D721Med (cell line): ENCODE data around the gene PADI3.
A peak's percentile ranks its signal among the peaks of the same experiment; 100 is the strongest.

ENCODE experiments used
- DNase-seq: peaks from one replicate; pipeline ENCODE4 v3.0.0; 2011; ENCODE audit warnings: low spot score; ENCODE audit not compliant: insufficient read length
- FAIRE-seq: peaks from 2 replicates; lab custom pipeline; 2011; peaks lifted over from hg19 to GRCh38; lab: Jason Lieb, UNC
- TF ChIP-seq, protein P1 (sequence below): IDR thresholded peaks from 2 replicates; pipeline ENCODE4 v1.5.1; 2012; ENCODE audit warnings: mild to moderate bottlenecking, control low read depth; ENCODE audit not compliant: insufficient read depth; ENCODE audit errors: missing control alignments

Gene PADI3

GRCh38 chr1:17272066-17272465 is 23.2 kb downstream of the PADI3 start:
- DNase-seq (no peak), FAIRE-seq (no peak)
- TF ChIP-seq, protein P1, sequence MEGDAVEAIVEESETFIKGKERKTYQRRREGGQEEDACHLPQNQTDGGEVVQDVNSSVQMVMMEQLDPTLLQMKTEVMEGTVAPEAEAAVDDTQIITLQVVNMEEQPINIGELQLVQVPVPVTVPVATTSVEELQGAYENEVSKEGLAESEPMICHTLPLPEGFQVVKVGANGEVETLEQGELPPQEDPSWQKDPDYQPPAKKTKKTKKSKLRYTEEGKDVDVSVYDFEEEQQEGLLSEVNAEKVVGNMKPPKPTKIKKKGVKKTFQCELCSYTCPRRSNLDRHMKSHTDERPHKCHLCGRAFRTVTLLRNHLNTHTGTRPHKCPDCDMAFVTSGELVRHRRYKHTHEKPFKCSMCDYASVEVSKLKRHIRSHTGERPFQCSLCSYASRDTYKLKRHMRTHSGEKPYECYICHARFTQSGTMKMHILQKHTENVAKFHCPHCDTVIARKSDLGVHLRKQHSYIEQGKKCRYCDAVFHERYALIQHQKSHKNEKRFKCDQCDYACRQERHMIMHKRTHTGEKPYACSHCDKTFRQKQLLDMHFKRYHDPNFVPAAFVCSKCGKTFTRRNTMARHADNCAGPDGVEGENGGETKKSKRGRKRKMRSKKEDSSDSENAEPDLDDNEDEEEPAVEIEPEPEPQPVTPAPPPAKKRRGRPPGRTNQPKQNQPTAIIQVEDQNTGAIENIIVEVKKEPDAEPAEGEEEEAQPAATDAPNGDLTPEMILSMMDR, result no peak

DNA sequence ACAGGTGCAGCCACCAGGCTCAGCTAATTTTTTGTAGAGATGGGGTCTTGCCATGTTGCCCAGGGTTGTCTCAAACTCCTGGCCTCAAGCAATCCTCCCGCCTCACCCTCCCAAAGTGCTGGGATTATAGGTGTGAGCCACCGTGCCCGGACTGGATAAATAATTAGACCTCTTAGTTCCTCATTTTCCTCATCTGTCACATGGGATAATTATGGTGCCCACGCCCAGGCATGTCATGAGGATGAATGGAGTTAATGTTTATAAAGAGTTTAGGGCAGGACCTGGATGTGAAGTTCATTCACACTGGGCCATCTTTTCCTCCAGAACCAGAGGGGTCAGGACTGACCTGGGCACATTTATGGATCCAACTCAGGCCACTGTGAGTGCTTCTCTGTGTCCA is 23.7 kb downstream of the PADI3 start:
- no peak for DNase-seq
- TF ChIP-seq, protein P1, result no peak
- FAIRE-seq, result no peak

GRCh38 chr1:17273096-17273495 is 24.2 kb downstream of the PADI3 start:
- DNase-seq (no peak), FAIRE-seq (no peak)
- TF ChIP-seq, protein P1, result no peak

DNA sequence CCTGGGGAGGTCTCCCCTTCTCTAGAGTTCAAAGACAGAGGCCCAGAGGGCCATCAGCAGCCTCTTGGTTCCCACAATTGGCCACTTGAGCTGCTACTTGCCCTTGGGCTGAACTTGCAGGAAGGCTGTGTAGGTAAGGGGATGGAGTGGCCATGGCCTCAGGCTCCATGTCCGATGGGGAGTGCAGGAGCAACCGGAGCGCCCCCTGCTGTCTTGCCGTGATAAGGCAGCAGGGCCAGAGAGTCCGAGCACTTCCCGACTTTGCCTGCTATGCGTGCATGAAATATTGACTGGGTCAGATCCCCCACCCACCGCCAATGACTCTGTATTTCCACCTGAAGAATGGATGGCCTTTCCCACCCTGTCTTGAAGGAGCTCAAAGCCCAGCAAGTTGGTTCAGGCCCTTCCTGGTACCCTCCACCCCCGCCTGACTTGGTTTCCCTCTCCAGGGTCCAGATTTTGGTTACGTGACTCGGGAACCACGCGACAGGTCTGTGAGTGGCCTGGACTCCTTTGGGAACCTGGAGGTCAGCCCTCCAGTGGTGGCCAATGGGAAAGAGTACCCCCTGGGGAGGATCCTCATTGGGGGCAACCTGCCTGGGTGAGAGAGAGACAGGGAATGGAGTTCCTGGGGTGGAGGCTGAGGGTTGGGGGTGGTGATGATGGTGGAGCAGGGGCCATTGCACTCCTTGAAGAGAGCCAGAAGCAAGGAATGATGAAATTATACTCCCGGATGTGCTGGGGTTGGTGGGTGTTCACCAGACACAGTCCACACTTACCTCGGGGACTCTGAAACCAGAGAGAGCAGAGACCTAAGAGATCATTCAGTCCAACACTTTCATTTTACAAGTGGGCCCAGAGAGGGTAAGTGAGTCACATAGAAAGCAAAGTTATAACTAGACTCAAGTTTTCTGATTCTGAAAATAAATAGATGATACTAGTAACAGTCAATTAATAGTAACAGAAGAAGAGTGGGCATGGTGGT is 25.6 kb downstream of the PADI3 start:
- TF ChIP-seq, protein P1, result peak; percentile 46
- no peak for FAIRE-seq
- DNase-seq, result no peak

DNA sequence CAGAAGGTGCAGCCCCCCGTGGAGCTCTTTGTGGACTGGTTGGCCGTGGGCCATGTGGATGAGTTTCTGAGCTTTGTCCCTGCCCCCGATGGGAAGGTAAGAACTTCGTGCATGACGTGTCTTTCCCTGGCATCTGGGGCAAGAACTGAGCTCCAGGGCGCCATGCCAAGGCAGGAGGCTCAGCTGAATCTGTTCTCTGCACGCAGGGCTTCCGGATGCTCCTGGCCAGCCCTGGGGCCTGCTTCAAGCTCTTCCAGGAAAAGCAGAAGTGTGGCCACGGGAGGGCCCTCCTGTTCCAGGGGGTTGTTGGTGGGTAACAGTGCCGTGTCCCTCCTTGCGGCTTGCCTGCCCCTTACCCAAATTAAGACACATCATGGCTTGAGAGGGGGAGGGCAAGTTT is 27.7 kb downstream of the PADI3 start:
- FAIRE-seq (no peak), DNase-seq (no peak)
- TF ChIP-seq, protein P1, result no peak

- TF ChIP-seq, protein P1, result no peak
- DNase-seq, result no peak
- no peak for FAIRE-seq
Observed at GRCh38 chr1:17277511-17278159, 28.7 kb downstream of the PADI3 start.
